OCI-M2 (cell line): ENCODE results near the gene CALD1.

Experiments
- DNase-seq: peaks from one replicate; lab custom pipeline; 2025; ENCODE audit not compliant: unreplicated experiment; lab: John Stamatoyannopoulos, UW

CALD1 gene

DNA sequence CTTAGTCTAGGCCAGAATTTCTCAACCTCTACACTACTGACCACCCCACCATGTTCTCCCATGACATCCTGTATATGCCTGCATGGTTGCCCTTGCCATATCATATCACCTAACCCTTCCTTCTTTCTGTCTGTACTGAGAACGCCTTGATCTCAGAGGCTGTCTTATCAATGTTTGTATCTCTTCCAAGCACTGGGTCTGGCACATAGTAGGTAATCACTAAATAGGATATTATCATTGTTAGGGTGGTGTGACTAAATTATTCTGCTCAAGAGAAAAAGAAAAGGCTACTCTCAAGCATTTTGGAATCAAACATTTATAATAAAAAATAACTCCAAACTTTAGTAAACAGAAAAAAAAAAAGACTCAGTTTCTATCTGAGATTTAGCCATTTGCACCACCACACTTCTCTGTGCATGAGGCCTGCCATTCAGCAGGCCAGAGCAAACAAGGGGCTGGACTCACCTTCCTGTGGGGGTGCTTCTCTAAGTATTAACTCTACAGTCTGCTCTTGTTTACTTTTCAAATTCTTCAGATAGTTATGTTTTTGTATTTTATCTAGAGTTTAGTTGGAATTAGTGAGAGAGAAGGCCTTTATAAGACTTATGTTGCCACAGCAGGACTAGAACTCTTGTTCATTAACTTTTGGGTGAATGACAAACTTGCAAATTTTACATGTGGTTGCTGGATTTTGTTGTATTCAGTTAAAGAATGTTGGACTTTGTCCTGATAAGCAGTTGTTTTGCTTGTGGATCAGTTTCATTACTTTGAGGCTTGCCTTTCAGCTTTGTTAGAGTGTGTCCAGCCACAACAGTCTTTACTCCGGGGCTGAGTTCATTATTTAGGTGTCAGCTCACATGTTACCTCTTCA is 212.3 kb downstream of the CALD1 start:
- no peak for DNase-seq

DNA sequence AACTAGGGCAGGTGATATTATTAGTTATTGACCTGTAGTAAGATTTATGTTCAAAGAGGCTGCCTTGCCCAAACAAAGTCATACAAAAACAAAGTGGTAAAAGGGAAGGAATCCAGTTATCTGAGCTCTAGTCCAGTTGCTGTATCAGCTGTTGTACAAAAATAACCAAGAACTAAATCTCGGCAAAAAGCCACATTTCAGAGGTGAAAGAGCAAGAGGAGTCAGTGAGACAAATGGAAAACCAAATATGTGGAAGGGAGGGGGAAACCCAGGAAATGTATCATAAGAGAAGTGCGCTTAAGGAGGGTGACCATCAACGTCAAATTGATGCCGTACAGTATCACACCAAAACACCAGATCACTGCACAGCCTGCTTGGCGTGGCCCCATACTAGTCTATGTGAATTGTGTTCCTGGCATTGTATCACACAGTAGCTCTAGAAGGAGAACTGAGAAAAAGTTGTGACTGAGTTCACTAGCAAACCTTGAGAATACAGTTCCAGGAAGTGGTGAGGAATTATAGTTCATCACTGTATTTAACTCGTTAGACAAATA is 213.3 kb downstream of the CALD1 start:
- no peak for DNase-seq

DNA sequence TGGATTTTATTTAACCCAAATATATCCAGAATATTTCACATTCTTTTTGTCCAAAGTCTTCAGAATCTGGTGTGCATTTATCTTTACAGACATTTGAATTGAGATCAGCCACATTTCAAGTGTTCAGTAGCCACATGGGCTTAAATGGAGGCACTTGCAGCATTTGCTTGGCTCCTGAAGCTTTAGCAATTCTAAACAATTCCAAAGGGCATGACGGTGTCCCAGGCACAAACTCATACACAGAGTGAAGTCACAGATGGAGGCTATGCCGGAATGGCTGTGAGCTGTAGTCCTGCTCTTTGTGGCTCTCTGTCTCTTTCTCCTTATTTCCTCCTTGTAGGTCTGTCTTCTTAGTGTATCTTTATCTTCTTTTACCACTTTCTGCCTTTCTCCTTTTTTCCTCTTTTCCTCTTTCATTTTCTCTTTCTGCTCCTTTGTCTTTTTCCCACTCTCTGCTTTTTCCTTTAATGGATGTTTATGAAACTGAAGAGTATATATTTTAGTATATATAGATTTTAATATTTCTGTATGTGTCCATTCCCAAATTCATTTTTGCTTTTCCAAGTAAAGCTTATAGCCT is 214.5 kb downstream of the CALD1 start:
- no peak for DNase-seq

DNA sequence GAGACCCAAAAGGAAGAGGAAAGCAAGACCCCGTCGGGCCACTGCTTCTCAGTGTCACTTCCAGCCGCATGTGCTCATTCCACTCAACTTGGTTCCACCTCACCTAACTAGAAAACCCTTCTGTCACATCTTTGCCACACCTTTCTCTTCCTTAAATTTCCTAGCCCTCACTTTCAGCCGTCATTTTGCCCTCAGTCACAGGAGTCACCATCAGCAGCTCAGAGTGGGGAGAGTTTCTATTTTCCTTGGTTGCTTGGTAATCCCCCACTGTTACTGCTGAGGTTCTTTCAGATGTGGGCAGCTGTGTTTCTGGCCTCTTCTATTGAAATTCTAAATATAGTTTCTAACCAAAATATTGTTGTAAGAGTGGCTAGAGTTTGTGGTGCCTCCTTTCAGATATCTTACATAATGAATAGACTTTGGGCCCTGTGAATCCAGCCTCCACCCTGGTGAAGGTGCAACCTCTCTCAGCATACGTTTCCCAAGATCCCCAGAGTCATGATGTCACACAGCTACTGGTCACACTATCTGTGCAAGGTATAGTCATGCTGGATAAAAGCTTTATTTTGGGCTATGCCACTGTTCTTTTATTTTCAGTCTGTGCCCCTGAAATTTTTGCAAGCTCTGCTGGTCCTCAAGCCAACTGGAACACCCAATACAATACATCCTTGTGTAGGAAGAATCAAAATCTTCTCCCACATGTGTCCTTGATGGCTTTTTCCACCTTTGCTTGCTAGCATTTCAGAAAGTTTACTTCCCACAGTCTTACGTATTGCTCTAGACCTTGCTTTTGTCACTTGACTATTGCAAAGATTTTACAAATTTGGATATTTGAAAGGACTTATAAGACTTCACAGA is 216.0 kb downstream of the CALD1 start:
- no peak for DNase-seq

DNA sequence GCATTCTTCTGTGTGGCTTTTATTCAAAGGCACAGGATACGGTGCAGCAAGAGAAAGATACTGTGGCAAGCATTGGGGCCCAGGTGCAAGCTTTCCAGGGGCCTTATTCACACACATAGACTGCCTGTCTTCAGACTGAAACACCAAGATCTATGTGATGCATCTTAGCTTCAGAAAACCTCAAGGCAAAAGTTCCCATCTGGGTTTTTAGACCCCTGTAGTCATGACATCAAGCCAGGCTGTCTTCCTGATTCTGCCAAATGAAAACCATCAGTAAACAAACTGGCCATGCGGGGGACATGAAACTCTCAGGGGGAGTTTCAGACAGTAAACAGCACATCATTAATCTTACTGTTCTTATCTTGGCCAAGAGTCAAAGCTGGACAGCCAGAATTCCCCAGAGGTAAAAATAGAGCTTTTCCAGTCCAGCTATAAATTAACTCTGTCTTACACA is 216.7 kb downstream of the CALD1 start:
- DNase-seq: no peak

DNA sequence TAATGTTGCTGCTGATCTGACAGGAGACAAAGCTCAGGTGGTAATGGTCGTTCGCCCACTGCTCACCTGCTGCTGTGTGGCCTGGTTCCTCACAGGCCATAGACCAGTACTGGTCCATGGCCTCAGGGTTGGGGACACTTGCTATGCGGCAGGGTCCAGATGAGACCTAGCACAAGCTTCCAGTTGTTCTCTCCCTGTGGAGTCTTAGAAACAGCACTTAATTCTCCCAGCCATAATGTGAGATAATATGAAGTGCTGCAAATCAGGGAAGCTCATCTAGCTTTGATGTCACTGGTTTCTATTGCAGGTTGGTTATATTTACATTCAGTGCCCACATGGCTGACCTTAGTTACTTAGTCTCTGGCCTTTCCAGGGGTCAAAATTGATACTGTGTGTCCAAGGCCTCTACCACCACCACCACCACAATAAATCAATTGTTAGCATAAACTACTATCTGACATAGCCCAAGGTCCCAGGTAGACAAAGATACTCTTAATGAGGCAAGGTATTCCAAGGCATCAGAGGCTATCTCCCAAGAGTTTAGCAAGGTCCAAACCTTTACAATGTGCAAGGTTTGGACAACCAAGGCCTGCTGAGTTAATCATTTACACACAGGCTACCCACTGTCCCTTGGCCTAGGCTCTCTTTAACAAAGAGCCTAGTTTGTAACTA is 217.9 kb downstream of the CALD1 start:
- no peak for DNase-seq

DNA sequence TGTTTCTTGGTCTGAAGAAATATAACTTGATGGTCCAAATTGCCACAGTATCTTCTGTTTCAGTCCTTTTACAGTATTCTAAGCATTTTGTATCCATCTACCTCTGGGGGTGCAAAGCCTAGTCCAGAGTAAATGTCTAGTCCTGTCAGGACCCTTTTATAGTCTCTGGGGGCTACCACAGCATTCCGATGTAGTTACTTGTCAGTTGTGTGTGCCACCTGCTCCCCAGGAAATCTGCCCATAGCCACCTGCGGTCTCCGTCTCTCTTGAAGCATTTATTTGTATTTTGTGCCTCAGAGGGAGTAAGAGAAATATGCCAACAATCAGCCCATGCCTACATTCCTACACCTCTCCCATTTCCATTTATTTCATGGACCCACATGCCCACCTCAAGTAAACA is 219.7 kb downstream of the CALD1 start:
- DNase-seq: no peak

DNA sequence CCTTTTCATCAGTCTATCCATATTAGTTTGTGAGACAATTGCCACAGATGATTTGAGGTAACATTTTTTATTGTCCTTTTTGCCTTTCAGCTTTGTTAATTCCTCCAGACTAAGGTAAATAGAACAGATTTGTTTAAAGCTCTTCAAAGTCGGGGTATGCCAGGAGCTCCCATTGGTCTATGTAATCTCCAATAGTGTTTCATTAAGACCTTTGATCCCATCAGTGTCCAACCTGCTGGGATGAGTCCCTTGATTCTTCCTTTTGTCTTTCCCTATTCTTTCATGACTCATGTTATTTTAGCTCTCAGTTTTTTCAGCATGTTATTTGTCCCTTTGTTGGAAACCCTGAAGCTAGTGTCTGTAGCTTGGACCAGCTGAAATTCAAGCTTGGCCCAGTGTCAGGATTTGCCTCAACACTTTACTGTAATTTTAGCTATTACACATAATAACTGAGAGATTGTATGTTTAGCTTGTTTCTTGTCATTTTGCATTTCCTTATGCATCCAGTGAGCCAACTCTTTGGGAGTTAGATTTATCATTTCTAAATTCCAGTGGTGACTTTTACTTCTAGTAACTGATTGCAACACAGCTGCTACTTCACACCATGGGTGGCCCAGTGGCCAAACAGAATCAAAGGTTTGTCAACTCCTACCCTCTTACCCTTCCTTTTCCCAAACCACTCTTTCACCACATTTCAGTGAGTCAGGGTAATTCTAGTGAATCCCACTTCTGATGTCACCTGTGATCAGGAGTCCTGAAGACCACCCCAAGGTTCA is 222.1 kb downstream of the CALD1 start:
- DNase-seq: no peak

DNA sequence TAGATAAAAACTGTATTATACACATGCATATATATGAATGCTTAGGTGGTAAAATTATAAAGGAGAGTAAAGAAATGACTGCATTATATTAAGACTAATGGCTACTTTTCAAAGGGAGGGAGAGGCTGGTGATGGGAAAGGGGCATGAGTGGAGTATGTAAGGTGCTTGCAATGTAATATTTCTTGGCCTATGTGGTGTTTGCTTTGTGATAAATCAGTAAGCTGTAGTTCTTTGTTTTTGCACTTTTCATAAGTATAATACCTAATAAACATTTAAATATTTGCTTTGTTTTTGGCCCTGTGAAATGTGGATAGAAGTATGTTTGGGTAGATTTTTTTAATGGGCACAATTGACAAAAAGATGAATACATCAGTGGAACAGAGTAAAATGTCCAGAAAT is 232.8 kb downstream of the CALD1 start:
- DNase-seq: no peak
